DOHH2 (cell line): Measurements from ENCODE around the gene PRR30.

Experiments used
- H3F3A ChIP-seq: fragments of 200-600 bp; sonication (generic), shearing (Covaris generic); 2 replicates; pipeline ENCODE4 v1.6.0; 2016; ENCODE audit warnings: antibody characterized with exemption, mild to moderate bottlenecking; ENCODE audit not compliant: control insufficient read depth, insufficient read depth
- H3K27ac ChIP-seq: fragments of 200-600 bp; sonication (generic); 2 replicates; pipeline ENCODE4 v1.5.1; 2014; ENCODE audit warnings: low read depth, mild to moderate bottlenecking, low read length, moderate library complexity
- H3K27me3 ChIP-seq: fragments of 200-600 bp; sonication (generic); 2 replicates; pipeline ENCODE4 v1.6.1; 2014; ENCODE audit warnings: mild to moderate bottlenecking, low read length, mixed read lengths; ENCODE audit not compliant: control insufficient read depth
- H3K36me3 ChIP-seq: fragments of 200-600 bp; sonication (generic); 2 replicates; pipeline ENCODE4 v1.6.1; 2014; ENCODE audit warnings: mild to moderate bottlenecking, low read length, moderate library complexity, mixed read lengths; ENCODE audit not compliant: control insufficient read depth
- H3K4me1 ChIP-seq: fragments of 200-600 bp; sonication (generic); 2 replicates; pipeline ENCODE4 v1.6.1; 2014; ENCODE audit warnings: mild to moderate bottlenecking, low read length, mixed read lengths; ENCODE audit not compliant: control insufficient read depth
- H3K4me2 ChIP-seq: fragments of 200-600 bp; sonication (generic); 2 replicates; pipeline ENCODE4 v1.6.0; 2014; ENCODE audit warnings: mild to moderate bottlenecking, low read length, moderate library complexity
- H3K4me3 ChIP-seq: fragments of 200-600 bp; sonication (generic); 2 replicates; pipeline ENCODE4 v1.5.1; 2014; ENCODE audit warnings: mild to moderate bottlenecking, low read length, mixed read lengths
- H3K79me2 ChIP-seq: fragments of 200-600 bp; sonication (generic); 2 replicates; pipeline ENCODE4 v1.6.1; 2014; ENCODE audit warnings: mild to moderate bottlenecking, low read length, mixed read lengths; ENCODE audit not compliant: control insufficient read depth
- H3K9me2 ChIP-seq: fragments of 200-600 bp; sonication (generic); replicated peaks from 2 replicates; pipeline ENCODE4 v1.6.1; 2014; ENCODE audit warnings: mild to moderate bottlenecking, low read length, mixed read lengths; ENCODE audit not compliant: control insufficient read depth
- H3K9me3 ChIP-seq: fragments of 200-600 bp; sonication (generic); 2 replicates; pipeline ENCODE4 v1.6.1; 2014; ENCODE audit warnings: antibody characterized with exemption, low read length, mixed read lengths; ENCODE audit not compliant: control insufficient read depth, insufficient read depth
- H4K20me1 ChIP-seq: fragments of 200-600 bp; sonication (generic); 2 replicates; pipeline ENCODE4 v1.6.0; 2014; ENCODE audit warnings: low read depth, mild to moderate bottlenecking, antibody characterized with exemption, low read length, moderate library complexity; ENCODE audit not compliant: control insufficient read depth, insufficient read depth
- EZH2phosphoT487 ChIP-seq: fragments of 200-600 bp; sonication (generic); IDR thresholded peaks from 2 replicates; pipeline ENCODE4 v1.6.1; 2017; ENCODE audit warnings: borderline replicate concordance, mild to moderate bottlenecking, antibody characterized with exemption, low read length, moderate library complexity, mixed read lengths
- TF ChIP-seq, protein P1 (sequence below): fragments of 200-600 bp; sonication (generic); IDR thresholded peaks from one replicate; pipeline ENCODE4 v1.5.1; 2014; ENCODE audit warnings: antibody characterized with exemption, mild to moderate bottlenecking, low read depth, low read length; ENCODE audit not compliant: poor library complexity, severe bottlenecking

The PRR30 gene

DNA sequence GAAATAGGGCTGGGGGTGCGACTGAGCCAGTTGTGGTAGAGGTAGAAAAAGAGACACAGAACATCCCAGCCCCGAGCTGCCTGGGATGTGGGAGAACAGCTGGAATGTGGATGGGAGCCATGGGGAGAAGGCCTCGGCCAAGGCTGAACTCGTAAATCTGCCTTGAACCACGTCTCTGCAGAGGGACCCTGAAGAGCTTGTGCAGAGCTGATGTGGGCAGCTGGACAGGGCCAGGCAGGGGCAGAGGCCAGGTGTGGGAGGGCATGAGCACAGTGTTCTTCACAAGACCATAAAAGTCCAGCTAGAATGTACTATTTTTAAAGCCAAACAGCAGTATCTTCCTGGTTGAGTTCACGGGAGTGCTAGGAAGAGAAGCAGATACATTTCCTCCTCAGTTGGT is 15.3 kb upstream of the PRR30 start:
- H3K36me3 ChIP-seq: no peaks in the 10 kb centered on the region
- H3K9me2 ChIP-seq: no peaks in the 10 kb centered on the region
- H3K27me3 ChIP-seq: no peaks in the 10 kb centered on the region
- TF ChIP-seq, protein P1, sequence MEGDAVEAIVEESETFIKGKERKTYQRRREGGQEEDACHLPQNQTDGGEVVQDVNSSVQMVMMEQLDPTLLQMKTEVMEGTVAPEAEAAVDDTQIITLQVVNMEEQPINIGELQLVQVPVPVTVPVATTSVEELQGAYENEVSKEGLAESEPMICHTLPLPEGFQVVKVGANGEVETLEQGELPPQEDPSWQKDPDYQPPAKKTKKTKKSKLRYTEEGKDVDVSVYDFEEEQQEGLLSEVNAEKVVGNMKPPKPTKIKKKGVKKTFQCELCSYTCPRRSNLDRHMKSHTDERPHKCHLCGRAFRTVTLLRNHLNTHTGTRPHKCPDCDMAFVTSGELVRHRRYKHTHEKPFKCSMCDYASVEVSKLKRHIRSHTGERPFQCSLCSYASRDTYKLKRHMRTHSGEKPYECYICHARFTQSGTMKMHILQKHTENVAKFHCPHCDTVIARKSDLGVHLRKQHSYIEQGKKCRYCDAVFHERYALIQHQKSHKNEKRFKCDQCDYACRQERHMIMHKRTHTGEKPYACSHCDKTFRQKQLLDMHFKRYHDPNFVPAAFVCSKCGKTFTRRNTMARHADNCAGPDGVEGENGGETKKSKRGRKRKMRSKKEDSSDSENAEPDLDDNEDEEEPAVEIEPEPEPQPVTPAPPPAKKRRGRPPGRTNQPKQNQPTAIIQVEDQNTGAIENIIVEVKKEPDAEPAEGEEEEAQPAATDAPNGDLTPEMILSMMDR: no peak
- TF ChIP-seq EZH2phosphoT487: no peak
- H4K20me1 ChIP-seq: no peaks in the 10 kb centered on the region
- H3K9me3 ChIP-seq: no peaks in the 10 kb centered on the region
- no peak overlapping the region for H3K27ac ChIP-seq
- H3K79me2 ChIP-seq: no peaks in the 10 kb centered on the region
- no peaks in the 10 kb centered on the region for H3K4me1 ChIP-seq
- no peaks in the 10 kb centered on the region; the same call in 1 of the 2 replicates for H3F3A ChIP-seq
- no peak overlapping the region for H3K4me3 ChIP-seq
- no peak overlapping the region for H3K4me2 ChIP-seq

DNA sequence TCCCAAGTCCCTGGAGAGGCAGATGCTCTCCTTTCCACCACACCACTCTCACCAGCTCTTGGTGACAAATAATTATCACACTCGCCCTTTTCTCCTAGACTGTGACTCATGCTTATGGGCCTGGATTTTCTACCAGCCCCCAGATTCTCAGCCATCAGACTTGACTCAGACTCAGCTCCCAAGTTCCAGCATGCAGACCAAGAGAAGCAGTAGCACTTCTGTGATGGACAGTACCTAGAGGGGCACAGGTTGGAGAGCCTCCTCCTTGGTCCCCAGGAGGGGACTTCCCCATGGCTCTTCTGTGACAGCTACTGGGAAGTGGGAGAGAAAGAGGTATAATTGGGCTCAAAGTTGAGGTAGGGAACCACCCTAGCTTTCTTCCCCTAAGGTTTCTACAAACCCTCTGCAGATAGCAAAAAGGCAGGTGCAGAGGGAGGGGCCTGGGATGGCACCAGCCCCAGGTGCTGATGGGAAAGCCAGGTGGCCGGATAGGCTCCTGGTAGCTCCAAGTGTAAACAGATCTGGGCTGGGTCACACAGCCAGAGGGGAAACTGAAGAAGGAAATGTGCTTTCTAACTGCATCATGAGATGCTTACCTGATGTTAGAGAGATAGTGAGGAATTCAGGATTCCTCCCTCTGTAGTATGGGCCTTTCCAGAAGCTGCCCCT is 13.7 kb upstream of the PRR30 start:
- Histone ChIP-seq H4K20me1 (no peaks in the 10 kb centered on the region), H3F3A (no peaks in the 10 kb centered on the region; the same call in 1 of the 2 replicates), H3K9me3 (no peaks in the 10 kb centered on the region), H3K79me2 (no peaks in the 10 kb centered on the region), H3K27me3 (no peaks in the 10 kb centered on the region), H3K4me3 (no peak overlapping the region), H3K27ac (no peak overlapping the region), H3K36me3 (no peaks in the 10 kb centered on the region), H3K4me2 (no peak overlapping the region), H3K9me2 (no peaks in the 10 kb centered on the region), H3K4me1 (no peaks in the 10 kb centered on the region)
- TF ChIP-seq, protein P1: no peak
- TF ChIP-seq EZH2phosphoT487: no peak

DNA sequence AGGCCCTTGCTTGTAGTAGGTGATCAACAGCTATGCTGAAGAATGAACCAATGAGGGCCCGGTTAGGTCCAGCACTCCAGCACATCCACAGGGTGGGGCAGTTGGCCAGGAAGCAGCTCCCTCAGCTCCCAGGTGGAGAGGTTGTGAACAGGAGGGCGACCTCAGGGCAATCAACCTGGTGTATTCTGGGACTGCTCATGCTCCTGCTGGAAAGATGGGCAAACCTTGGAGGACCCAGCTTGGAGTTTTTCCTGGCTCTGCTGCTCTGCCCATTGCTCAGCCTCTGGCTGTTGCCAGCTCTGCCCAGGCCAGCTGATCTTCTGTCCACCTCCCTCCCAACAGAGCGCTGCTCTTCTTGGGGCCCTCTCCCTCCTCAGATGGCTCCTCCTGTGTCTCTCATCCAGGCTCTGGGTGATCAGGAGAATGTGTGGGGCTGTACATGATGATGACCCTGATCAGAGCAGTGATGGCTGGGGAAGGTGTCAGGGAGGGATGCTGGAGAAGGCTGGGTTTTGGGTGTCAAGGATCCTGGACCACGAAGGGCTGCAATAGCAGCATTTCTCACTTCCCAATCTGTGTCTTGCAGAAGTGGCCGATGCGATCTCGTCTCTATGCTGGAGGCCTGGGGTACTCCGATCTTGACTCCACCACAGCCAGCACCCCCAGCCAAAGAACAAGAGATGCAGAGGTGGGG is 13.0 kb upstream of the PRR30 start:
- no peaks in the 10 kb centered on the region for H3K27me3 ChIP-seq
- H3F3A ChIP-seq: no peaks in the 10 kb centered on the region
- H3K79me2 ChIP-seq: no peaks in the 10 kb centered on the region
- H3K4me2 ChIP-seq: no peak overlapping the region
- no peak overlapping the region for H3K27ac ChIP-seq
- H3K9me2 ChIP-seq: no peaks in the 10 kb centered on the region
- H3K9me3 ChIP-seq: no peaks in the 10 kb centered on the region
- H4K20me1 ChIP-seq: no peaks in the 10 kb centered on the region
- H3K36me3 ChIP-seq: no peaks in the 10 kb centered on the region
- TF ChIP-seq, protein P1: no peak
- no peak for TF ChIP-seq EZH2phosphoT487
- H3K4me1 ChIP-seq: no peaks in the 10 kb centered on the region
- no peak overlapping the region for H3K4me3 ChIP-seq
